SK-N-SH (cell line): Measurements from ENCODE around the gene BMF. TPM values are rescaled to one million over a fixed set of nuclear protein-coding genes. Genes with fewer than 3 reads are reported as not detected.

ENCODE experiments used
- CTCF ChIA-PET: fragments of 300-600, 350-600 bp; formaldehyde crosslinking; extraction: SDS; loops from one replicate; lab custom pipeline; 2021; lab: Yijun Ruan, JAX
- POLR2A ChIA-PET: fragments of 350-600 bp; sonication (Branson Sonifier 250); formaldehyde crosslinking; extraction: SDS; loops from one replicate; lab custom pipeline; 2020; ENCODE audit warnings: antibody characterized with exemption, inconsistent platforms; lab: Yijun Ruan, JAX
- DNase-seq: peaks from one replicate; pipeline ENCODE4 v3.0.0; 2012
- H2AFZ ChIP-seq: fragments of 200-600 bp; sonication (generic); 2 replicates; pipeline ENCODE4 v1.8.1; 2016; ENCODE audit warnings: antibody characterized with exemption, mild to moderate bottlenecking, low read depth
- H3F3A ChIP-seq: fragments of 200-600 bp; sonication (generic); replicated peaks from 2 replicates; pipeline ENCODE3; 2016; ENCODE audit warnings: antibody characterized with exemption, mild to moderate bottlenecking; ENCODE audit not compliant: insufficient read depth
- H3K27ac ChIP-seq, 2 experiments: fragments of 200-500 bp in 1 of 2; fragments of 200-600 bp in 1 of 2; sonication (Bioruptor generic) in 1 of 2; sonication (generic), shearing (Covaris generic) in 1 of 2; 2 replicates each; pipeline versions ENCODE4 v1.5.1 to v1.6.1; 2014 to 2016; ENCODE audit warnings: low read depth in 2 of 2, inconsistent platforms in 1 of 2, low read length in 1 of 2, mild to moderate bottlenecking in 1 of 2, mixed read lengths in 1 of 2
- H3K27me3 ChIP-seq: fragments of 200-600 bp; sonication (generic), shearing (Covaris generic); 2 replicates; pipeline ENCODE4 v1.6.1; 2016; ENCODE audit warnings: mixed run types; ENCODE audit not compliant: insufficient read depth
- H3K36me3 ChIP-seq, 2 experiments: fragments of 200-500 bp in 1 of 2; fragments of 200-600 bp in 1 of 2; sonication (Bioruptor generic) in 1 of 2; sonication (generic) in 1 of 2; replicated peaks in 1 of 2; 2 replicates each; pipeline versions ENCODE3 to v1.5.1; 2014 to 2016; ENCODE audit warnings: low read length in 1 of 2, mild to moderate bottlenecking in 1 of 2; ENCODE audit not compliant: insufficient read depth in 2 of 2, control insufficient read depth in 1 of 2
- H3K4me1 ChIP-seq, 2 experiments: fragments of 200-500 bp in 1 of 2; fragments of 200-600 bp in 1 of 2; sonication (Bioruptor generic) in 1 of 2; sonication (generic), shearing (Covaris generic) in 1 of 2; 2 replicates each; pipeline versions ENCODE4 v1.5.1 to v1.6.1; 2014 to 2016; ENCODE audit warnings: low read depth in 1 of 2, low read length in 1 of 2, mixed run types in 1 of 2; ENCODE audit not compliant: insufficient read depth in 2 of 2, control insufficient read depth in 1 of 2
- H3K4me2 ChIP-seq: fragments of 200-600 bp; sonication (generic), shearing (Covaris generic); 2 replicates; pipeline ENCODE4 v1.6.1; 2017; ENCODE audit warnings: mixed run types
- H3K4me3 ChIP-seq, 2 experiments: fragments of 200-500 bp in 1 of 2; fragments of 200-600 bp in 1 of 2; sonication (Bioruptor generic) in 1 of 2; sonication (generic), shearing (Covaris generic) in 1 of 2; 2 replicates each; pipeline versions ENCODE4 v1.5.1 to v1.8.1; 2014 to 2016; ENCODE audit warnings: low read depth in 2 of 2, inconsistent platforms in 1 of 2, low read length in 1 of 2, mild to moderate bottlenecking in 1 of 2, mixed read lengths in 1 of 2, moderate library complexity in 1 of 2
- H3K79me2 ChIP-seq: fragments of 200-600 bp; sonication (generic); 2 replicates; pipeline ENCODE4 v1.8.1; 2017; ENCODE audit warnings: mild to moderate bottlenecking; ENCODE audit not compliant: insufficient read depth
- H3K9ac ChIP-seq: fragments of 200-600 bp; sonication (generic); 2 replicates; pipeline ENCODE4 v1.6.1; 2017; ENCODE audit warnings: mixed run types
- H3K9me2 ChIP-seq: fragments of 200-600 bp; sonication (generic); 2 replicates; pipeline ENCODE4 v1.6.1; 2017; ENCODE audit warnings: mixed run types
- H3K9me3 ChIP-seq: fragments of 200-600 bp; sonication (generic); 2 replicates; pipeline ENCODE4 v1.6.1; 2017; ENCODE audit warnings: mixed run types, mild to moderate bottlenecking, moderate library complexity
- H4K20me1 ChIP-seq: fragments of 200-600 bp; sonication (generic); 2 replicates; pipeline ENCODE4 v1.6.1; 2017; ENCODE audit warnings: mild to moderate bottlenecking, mixed run types; ENCODE audit not compliant: insufficient read depth
- CHD2 ChIP-seq: fragments of 150-350 bp; IDR thresholded peaks from 2 replicates; pipeline ENCODE4 v1.6.1; 2018; ENCODE audit warnings: low read length; ENCODE audit not compliant: partially characterized antibody
- EP300 ChIP-seq, 2 experiments: IDR thresholded peaks; 2 replicates each; pipeline versions ENCODE4 v1.4.0 to v1.6.1; 2012; ENCODE audit warnings: borderline replicate concordance in 1 of 2, low read depth in 1 of 2, low read length in 1 of 2
- EZH2phosphoT487 ChIP-seq: fragments of 200-600 bp; sonication (generic); IDR thresholded peaks from 2 replicates; pipeline ENCODE4 v1.6.1; 2017; ENCODE audit warnings: low read depth, mixed run types, mild to moderate bottlenecking, antibody characterized with exemption, moderate library complexity, borderline replicate concordance
- FOXM1 ChIP-seq: IDR thresholded peaks from 2 replicates; pipeline ENCODE4 v1.4.0; 2012; ENCODE audit warnings: low read depth, mild to moderate bottlenecking
- MEF2A ChIP-seq: IDR thresholded peaks from 2 replicates; pipeline ENCODE4 v1.4.0; 2012; ENCODE audit warnings: low read depth, borderline replicate concordance
- POLR2AphosphoS5 ChIP-seq: IDR thresholded peaks from 2 replicates; pipeline ENCODE4 v1.6.1; 2012; ENCODE audit warnings: low read depth, low read length
- RCOR1 ChIP-seq: fragments of 150-350 bp; IDR thresholded peaks from 2 replicates; pipeline ENCODE4 v1.6.1; 2017; ENCODE audit warnings: antibody characterized with exemption, low read length
- RXRA ChIP-seq: IDR thresholded peaks from 2 replicates; pipeline ENCODE4 v1.4.0; 2012; ENCODE audit warnings: low read depth, mild to moderate bottlenecking, borderline replicate concordance
- SIN3A ChIP-seq: IDR thresholded peaks from 2 replicates; pipeline ENCODE4 v1.6.1; 2012; ENCODE audit warnings: low read depth, mild to moderate bottlenecking, low read length, moderate library complexity, borderline replicate concordance
- SMC3 ChIP-seq: IDR thresholded peaks from 2 replicates; pipeline ENCODE4 v1.6.1; 2012; ENCODE audit warnings: low read depth, low read length, improper control_type of control experiment
- TAF1 ChIP-seq: IDR thresholded peaks from 2 replicates; pipeline ENCODE4 v1.6.1; 2012; ENCODE audit warnings: low read depth, mild to moderate bottlenecking, low read length, moderate library complexity, borderline replicate concordance
- TEAD4 ChIP-seq: IDR thresholded peaks from 2 replicates; pipeline ENCODE4 v1.4.0; 2012; ENCODE audit warnings: mild to moderate bottlenecking, borderline replicate concordance; ENCODE audit not compliant: insufficient read depth
- YY1 ChIP-seq: IDR thresholded peaks from 2 replicates; pipeline ENCODE4 v1.4.0; 2012; ENCODE audit warnings: low read depth, mild to moderate bottlenecking
- WGBS: methylation state at CpG from one replicate; pipeline ENCODE4 v1.1.6; 2017; ENCODE audit warnings: low lambda C conversion rate; 5-methylcytosine and 5-hydroxymethylcytosine counted together
- polyA plus RNA-seq, 3 experiments: library from polyadenylated mRNA; depleted of rRNA; stranded (reverse); fragments of >200 nt; gene quantifications; 2 replicates each; pipeline ENCODE4 v1.2.3, GENCODE V29; 2012
- TF ChIP-seq, protein P1 (sequence below): fragments of 150-350 bp; IDR thresholded peaks from 2 replicates; pipeline ENCODE4 v1.6.1; 2016; ENCODE audit warnings: mild to moderate bottlenecking, low read depth, low read length
- TF ChIP-seq, protein P2 (sequence below): IDR thresholded peaks from 2 replicates; pipeline ENCODE4 v1.4.0; 2012; ENCODE audit warnings: low read depth, borderline replicate concordance
- TF ChIP-seq, protein P3 (sequence below): IDR thresholded peaks from 2 replicates; pipeline ENCODE4; 2012
- TF ChIP-seq, protein P4 (sequence below): fragments of 200-600 bp; sonication (generic); IDR thresholded peaks from 2 replicates; pipeline ENCODE4 v1.6.1; 2017; ENCODE audit warnings: antibody characterized with exemption, mild to moderate bottlenecking, moderate library complexity
- TF ChIP-seq, protein P5 (sequence below): fragments of 150-350 bp; IDR thresholded peaks from 2 replicates; pipeline ENCODE4 v1.6.1; 2017; ENCODE audit warnings: antibody characterized with exemption, low read length, low read depth, borderline replicate concordance
- TF ChIP-seq, protein P6 (sequence below): IDR thresholded peaks from 2 replicates; pipeline ENCODE4 v1.4.0; 2012; ENCODE audit warnings: low read depth

BMF gene
- polyA plus RNA-seq, 1 of the 3 experiments (the other 2 are of a cell fraction), result 0.72 TPM

DNA sequence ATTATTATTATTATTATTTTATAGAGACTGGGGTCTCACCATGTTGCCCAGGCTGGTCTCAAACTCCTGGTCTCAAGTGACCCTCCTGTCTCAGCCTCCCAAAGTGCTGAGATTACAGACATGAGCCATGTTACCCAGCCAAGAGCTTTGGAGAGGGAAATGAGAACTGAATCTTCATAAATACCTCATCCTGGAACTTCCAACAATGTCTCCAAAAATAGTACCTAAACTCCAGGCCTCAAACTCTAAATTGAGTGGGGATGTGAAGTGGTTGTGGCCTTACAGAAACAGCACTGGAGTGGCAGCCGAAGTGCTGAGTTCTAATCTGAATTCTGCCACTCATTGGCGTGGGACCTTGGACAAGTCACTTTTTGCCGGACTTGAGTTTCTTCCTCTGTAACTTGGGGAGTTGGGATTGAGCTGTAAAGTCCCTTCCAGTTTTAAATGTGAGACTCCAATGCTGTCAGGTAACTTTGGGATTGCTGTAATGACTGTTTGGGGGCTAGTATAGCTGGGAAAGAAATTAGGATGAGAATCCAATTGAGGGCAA is 59.7 kb downstream of the BMF start:
- Histone ChIP-seq H3K4me1 (peaks cover 12 to 29% of the 10 kb centered on the region in 2 experiments), H4K20me1 (no peaks in the 10 kb centered on the region), H3F3A (peaks cover 3% of the 10 kb centered on the region), H2AFZ (no peak overlapping the region), H3K4me2 (no peak overlapping the region), H3K27ac (no peak overlapping the region), H3K9me2 (no peaks in the 10 kb centered on the region), H3K4me3 (no peak overlapping the region), H3K9ac (no peak overlapping the region), H3K9me3 (no peaks in the 10 kb centered on the region), H3K27me3 (no peaks in the 10 kb centered on the region), H3K79me2 (no peaks in the 10 kb centered on the region), H3K36me3 (no peaks in the 10 kb centered on the region)
- no peak for DNase-seq
- TF ChIP-seq, protein P1, sequence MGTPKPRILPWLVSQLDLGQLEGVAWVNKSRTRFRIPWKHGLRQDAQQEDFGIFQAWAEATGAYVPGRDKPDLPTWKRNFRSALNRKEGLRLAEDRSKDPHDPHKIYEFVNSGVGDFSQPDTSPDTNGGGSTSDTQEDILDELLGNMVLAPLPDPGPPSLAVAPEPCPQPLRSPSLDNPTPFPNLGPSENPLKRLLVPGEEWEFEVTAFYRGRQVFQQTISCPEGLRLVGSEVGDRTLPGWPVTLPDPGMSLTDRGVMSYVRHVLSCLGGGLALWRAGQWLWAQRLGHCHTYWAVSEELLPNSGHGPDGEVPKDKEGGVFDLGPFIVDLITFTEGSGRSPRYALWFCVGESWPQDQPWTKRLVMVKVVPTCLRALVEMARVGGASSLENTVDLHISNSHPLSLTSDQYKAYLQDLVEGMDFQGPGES, result no peak
- no peak for TF ChIP-seq TAF1
- TF ChIP-seq TEAD4, result no peak
- no peak for TF ChIP-seq FOXM1
- TF ChIP-seq RXRA, result no peak
- TF ChIP-seq, protein P2, sequence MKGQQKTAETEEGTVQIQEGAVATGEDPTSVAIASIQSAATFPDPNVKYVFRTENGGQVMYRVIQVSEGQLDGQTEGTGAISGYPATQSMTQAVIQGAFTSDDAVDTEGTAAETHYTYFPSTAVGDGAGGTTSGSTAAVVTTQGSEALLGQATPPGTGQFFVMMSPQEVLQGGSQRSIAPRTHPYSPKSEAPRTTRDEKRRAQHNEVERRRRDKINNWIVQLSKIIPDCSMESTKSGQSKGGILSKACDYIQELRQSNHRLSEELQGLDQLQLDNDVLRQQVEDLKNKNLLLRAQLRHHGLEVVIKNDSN, result no peak
- no peak for TF ChIP-seq EZH2phosphoT487
- TF ChIP-seq MEF2A, result no peak
- no peak for TF ChIP-seq YY1
- TF ChIP-seq CHD2, result no peak
- no peak for TF ChIP-seq SMC3
- 98% methylated on average over 3 of the region's 3 CpGs for WGBS
- POLR2A ChIA-PET, result no interaction called here
- CTCF ChIA-PET, result interaction anchor here (1.1 to 8.5 kb wide), 8 partner anchors 12 to 292 kb away, joined by 3 to 153 read pairs (median 7); partner anchors contain the start of gene BMF

DNA sequence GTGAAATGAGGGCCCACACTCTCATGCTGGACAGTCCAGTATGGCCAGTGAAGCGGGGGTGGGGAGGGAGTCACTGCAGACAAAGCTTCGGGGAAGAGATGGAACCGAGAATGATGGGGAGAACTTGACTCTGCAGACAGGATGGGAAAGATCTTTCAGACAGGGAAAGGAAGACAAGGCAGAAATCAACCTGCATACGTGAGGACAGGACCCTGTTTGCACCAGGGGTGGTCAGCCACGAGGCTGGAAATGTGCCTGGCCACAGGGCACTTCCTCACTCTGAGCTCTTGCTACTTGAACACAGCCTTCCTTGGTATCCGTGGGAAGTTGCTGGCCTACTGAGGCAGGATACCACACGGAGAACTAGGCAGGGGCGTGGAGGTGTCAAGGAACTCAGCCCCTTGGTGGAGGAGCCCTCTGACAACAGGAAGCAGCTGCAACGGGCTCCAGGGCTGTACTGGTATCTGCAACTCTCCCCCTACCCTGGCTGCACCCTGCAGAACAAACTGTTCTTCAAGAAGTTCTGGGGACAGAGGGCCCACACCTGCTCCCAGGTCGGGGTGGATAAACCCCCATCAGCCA is 60.4 kb downstream of the BMF start:
- Histone ChIP-seq H3K9me3 (no peaks in the 10 kb centered on the region), H3K9me2 (no peaks in the 10 kb centered on the region), H3F3A (peaks cover 3% of the 10 kb centered on the region), H4K20me1 (no peaks in the 10 kb centered on the region), H2AFZ (no peak overlapping the region), H3K4me2 (no peak overlapping the region), H3K4me1 (peaks cover 14 to 29% of the 10 kb centered on the region in 2 experiments), H3K79me2 (no peaks in the 10 kb centered on the region), H3K9ac (no peak overlapping the region), H3K27ac (no peak overlapping the region), H3K36me3 (no peaks in the 10 kb centered on the region), H3K4me3 (no peak overlapping the region), H3K27me3 (no peaks in the 10 kb centered on the region)
- ChIA-PET POLR2A (no interaction called here), CTCF (interaction anchor here (1.1 to 8.5 kb wide), 8 partner anchors 35 to 291 kb away, joined by 3 to 153 read pairs (median 7); partner anchors contain the start of gene BMF)
- 81% methylated on average over 6 of the region's 10 CpGs for WGBS
- DNase-seq, result no peak
- TF ChIP-seq, protein P3, sequence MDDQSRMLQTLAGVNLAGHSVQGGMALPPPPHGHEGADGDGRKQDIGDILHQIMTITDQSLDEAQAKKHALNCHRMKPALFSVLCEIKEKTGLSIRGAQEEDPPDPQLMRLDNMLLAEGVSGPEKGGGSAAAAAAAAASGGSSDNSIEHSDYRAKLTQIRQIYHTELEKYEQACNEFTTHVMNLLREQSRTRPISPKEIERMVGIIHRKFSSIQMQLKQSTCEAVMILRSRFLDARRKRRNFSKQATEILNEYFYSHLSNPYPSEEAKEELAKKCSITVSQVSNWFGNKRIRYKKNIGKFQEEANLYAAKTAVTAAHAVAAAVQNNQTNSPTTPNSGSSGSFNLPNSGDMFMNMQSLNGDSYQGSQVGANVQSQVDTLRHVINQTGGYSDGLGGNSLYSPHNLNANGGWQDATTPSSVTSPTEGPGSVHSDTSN, result no peak
- TF ChIP-seq, protein P4, sequence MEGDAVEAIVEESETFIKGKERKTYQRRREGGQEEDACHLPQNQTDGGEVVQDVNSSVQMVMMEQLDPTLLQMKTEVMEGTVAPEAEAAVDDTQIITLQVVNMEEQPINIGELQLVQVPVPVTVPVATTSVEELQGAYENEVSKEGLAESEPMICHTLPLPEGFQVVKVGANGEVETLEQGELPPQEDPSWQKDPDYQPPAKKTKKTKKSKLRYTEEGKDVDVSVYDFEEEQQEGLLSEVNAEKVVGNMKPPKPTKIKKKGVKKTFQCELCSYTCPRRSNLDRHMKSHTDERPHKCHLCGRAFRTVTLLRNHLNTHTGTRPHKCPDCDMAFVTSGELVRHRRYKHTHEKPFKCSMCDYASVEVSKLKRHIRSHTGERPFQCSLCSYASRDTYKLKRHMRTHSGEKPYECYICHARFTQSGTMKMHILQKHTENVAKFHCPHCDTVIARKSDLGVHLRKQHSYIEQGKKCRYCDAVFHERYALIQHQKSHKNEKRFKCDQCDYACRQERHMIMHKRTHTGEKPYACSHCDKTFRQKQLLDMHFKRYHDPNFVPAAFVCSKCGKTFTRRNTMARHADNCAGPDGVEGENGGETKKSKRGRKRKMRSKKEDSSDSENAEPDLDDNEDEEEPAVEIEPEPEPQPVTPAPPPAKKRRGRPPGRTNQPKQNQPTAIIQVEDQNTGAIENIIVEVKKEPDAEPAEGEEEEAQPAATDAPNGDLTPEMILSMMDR, result no peak
- TF ChIP-seq POLR2AphosphoS5, result no peak
- TF ChIP-seq, protein P5, sequence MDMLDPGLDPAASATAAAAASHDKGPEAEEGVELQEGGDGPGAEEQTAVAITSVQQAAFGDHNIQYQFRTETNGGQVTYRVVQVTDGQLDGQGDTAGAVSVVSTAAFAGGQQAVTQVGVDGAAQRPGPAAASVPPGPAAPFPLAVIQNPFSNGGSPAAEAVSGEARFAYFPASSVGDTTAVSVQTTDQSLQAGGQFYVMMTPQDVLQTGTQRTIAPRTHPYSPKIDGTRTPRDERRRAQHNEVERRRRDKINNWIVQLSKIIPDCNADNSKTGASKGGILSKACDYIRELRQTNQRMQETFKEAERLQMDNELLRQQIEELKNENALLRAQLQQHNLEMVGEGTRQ, result no peak
- no peak for TF ChIP-seq RCOR1
- TF ChIP-seq CHD2, result no peak
- no peak for TF ChIP-seq SMC3
- TF ChIP-seq, protein P6, sequence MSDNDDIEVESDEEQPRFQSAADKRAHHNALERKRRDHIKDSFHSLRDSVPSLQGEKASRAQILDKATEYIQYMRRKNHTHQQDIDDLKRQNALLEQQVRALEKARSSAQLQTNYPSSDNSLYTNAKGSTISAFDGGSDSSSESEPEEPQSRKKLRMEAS, result no peak
- TF ChIP-seq SIN3A, result no peak
- no peak for TF ChIP-seq EP300 (IDR thresholded peaks at IDR 0.05; ENCODE audit: borderline replicate concordance in 1 of 2, low read depth in 1 of 2, low read length in 1 of 2)
